ENCODE results near the gene ISM2. TPM values are rescaled to one million over a fixed set of nuclear protein-coding genes. Genes with fewer than 3 reads are reported as not detected.
"Not testable (repeated sequence)": the region's sequence is repeated elsewhere in the genome, so short reads cannot be mapped to it uniquely, and the experiment has no call there.

Gene ISM2
- total RNA-seq, result not detected

GRCh38 chr14:77498120-77498979 lies at the start of gene ISM2:
Gene ISM2 (minus strand): TSS chr14:77498816. CDS start chr14:77498793, 23 bp downstream.
- no peak for DNase-seq

GRCh38 chr14:77547512-77548180 lies 49.0 kb upstream of the ISM2 start:
- no peak for DNase-seq

DNA sequence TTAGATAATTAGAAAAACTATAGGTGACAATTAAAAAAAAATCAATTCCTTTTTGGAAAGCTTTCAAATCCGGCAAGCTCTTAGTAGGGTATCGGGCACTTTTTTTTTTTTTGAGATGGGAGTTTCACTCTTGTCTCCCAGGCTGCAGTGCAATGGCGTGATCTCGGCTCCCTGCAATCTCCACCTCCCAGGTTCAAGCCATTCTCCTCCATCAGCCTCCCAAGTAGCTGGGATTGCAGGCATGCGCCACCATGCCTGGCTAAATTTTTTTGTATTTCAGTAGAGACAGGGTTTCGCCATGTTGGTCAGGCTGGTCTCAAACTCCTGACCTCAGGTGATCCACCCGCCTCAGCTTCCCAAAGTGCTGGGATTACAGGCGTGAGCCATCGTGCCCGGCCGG lies 46.6 kb upstream of the ISM2 start:
- not testable (repeated sequence) for DNase-seq

- no peak for DNase-seq
Observed at GRCh38 chr14:77544571-77544970, 46.0 kb upstream of the ISM2 start.

DNA sequence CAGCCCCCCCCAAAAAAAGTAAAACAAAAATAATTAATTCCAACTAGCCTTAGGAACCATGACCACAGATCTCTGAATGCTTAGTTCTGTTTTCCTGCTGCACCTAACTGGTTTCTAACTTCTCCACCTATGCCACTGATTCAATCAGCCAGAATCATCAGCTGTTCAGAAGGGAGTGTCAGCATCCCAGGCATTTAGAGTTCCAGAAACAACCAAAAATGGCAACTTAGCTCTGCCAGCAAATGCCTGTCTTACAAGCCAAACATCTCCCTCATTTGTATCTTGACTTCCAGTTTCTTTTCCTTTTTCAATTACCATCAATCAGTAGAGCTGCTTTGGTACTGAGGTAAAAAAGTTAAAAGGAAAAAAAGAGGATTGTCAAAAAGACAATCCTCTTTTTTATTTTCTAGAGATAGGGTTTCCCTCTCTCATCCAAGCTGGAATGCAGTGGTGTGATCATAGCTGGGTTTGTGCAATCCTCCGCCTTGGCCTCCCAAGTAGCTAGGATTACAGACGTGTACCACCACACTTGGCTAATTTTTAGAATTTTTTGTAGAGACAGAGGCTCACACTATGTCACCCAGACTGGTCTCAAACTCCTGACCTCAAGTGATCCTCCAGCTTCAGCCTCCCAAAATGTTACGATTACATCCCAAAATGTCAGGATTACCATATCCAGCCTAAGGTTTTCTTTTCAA lies 45.2 kb upstream of the ISM2 start:
- no peak for DNase-seq

DNA sequence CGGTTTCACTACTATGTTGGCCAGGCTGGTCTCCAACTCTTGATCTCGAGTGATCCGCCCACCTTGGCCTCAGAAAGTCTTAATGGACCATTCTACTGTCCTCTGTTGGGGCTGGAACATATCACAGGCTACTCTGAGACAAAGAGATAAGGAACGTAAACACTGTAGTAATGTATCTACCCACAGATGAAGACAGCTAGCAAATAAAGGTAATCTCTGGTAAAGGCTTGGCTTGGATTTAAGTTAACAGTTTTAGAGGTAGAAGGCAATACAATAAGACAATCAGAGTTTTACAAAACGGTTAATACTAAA lies 44.6 kb upstream of the ISM2 start:
- DNase-seq, result no peak

DNA sequence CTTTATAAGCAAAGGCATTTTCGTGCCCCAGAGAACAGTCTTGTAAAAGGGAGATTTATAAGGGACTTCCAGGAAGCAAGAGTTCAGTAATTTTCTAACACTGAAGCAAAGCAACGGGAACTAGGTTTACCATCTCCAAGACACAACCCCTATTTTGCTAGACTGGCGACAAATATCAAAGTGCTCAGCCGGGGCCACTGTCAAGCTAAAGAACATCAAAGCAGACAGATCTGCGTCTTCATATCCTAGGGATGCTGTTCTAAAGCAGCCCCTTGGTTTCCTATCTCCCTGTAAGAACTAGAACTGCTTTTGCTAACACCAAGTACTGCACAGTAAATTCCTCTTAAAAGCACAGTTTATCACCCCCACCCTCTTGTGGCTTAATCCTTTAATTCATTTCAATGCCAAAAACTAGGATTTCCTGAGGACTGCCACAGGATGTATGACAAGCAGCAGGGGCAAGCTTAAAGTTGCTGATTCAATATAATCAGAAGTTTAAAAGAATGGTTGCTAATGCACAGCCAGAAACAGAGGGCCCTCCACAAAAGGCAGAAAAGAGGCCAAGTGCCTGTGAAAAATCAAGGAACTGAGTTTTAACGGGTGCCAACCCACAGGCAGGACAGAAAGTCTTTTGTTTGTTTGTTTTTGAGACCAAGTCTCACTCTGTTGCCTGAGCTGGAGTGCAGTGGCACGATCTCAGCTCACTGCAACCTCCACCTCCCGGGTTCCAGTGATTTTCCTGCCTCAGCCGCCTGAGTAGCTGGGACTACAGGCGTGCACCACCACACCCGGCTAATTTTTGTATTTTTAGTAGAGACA lies 44.0 kb upstream of the ISM2 start:
- peak; percentile 27 for DNase-seq

GRCh38 chr14:77541905-77542304 lies 43.3 kb upstream of the ISM2 start:
- no peak for DNase-seq

GRCh38 chr14:77536951-77537350 lies 38.3 kb upstream of the ISM2 start:
- not testable (repeated sequence) for DNase-seq

DNA sequence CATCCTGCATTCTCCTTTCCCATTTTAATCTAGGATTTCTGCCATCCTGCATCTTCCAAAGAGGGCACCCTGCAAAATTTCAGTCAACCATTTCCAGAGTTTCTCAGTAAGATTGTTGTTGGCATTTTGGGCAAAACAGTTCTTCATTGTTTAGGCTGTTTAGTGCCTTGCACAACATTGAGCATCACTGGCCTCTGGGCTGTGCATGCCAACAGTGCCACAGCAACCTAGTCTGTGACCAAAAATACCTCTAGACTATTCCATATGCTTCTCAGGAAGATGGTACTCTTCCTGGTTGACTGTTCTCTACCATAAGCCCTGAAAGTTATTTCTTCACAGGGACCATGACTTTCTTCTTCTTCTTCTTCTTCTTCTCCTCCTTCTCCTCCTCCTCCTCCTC lies 32.5 kb upstream of the ISM2 start:
- DNase-seq, result no peak

DNA sequence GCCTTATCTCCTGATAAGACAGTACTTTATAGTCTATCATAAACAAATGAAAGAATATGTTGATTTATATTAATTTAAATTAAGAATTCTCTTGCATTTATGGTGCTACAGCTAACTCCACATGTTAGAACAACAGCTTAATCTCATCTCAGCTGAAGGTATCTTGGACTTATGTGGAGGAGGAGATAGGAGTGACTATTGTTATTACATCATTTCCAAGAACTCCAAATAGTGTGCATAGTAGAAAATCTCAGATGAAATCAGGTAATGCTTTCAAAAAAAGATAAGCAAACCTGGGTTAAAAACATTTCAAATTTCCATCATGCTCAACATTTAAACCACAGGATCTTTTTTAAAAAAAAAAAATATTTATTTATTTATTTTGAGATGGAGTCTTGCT lies 31.3 kb upstream of the ISM2 start:
- no peak for DNase-seq

- no peak for DNase-seq
Observed at GRCh38 chr14:77529213-77529612, 30.6 kb upstream of the ISM2 start.

DNA sequence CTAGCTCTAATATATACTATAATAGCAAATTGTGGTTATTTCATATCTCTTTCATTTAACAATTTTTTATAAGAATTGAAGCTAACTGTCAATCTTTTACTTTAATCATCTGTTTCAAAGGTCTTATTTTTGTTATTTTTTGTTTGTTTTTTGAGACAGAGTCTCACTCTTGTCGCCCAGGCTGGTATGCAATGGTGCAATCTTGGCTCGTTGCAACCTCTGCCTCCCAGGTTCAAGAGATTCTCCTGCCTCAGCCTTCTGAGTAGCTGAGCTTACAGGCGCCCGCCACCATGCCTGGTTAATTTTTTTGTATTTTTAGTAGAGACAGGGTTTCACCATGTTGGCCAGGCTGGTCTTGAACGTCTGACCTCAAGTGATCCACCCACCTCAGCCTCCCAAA lies 30.1 kb upstream of the ISM2 start:
- not testable (repeated sequence) for DNase-seq

GRCh38 chr14:77526266-77526665 lies 27.6 kb upstream of the ISM2 start:
- no peak for DNase-seq

- DNase-seq, result no peak
Observed at GRCh38 chr14:77524536-77524935, 25.9 kb upstream of the ISM2 start.

- DNase-seq, result no peak
Observed at GRCh38 chr14:77523109-77523508, 24.5 kb upstream of the ISM2 start.

DNA sequence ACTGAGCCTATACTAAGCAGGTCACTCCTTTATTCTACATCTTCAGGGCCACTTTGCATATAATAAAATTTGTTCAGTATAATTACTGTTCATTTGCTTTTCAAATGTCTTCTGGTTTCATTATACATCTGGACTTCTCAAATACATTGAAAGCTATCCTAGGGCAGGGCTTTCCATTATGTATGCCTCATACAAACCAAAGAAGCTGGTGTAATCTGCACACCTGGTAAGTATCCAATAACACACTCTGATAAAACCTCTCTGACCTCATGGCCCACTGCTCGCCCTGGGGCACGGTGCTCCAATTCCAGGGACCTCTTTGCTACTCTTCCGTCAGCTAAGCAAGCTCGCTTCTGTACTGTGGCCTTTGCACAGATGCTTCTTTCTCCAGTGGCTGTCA lies 21.9 kb upstream of the ISM2 start:
- no peak for DNase-seq

GRCh38 chr14:77516126-77516525 lies 17.5 kb upstream of the ISM2 start:
- DNase-seq, result no peak

DNA sequence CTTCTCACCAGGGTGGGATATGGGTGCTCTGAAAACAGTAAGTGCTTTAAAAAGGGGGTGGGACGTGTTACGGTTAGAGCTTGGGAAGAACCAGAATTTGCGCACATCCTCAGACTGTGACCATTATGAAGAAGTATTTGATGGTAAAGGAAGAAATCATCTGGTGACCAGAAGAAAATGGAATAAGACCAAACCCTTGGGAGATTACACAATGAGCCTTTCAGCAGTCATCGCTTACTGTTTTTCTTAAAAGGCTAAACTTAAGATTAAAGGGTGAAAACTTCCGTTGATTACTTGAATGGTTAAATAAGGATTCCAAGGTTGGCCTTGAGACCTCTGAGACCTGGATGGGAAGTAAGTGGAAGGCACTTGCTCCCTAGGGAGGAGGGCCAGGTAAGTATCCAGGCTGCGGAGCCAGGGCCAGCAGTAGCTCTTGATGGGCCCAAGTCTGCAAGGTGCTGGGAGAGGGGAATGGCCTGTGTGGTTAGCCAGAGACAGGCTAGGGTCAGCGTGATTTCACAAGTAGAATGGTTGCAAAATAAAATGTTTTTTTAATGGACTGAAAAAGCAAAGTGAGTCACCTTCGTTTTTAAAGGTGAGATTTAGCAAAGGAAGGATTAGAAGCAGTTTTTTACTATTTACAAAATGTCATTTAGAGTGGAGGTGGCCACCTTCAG lies 13.0 kb upstream of the ISM2 start:
- no peak for DNase-seq

DNA sequence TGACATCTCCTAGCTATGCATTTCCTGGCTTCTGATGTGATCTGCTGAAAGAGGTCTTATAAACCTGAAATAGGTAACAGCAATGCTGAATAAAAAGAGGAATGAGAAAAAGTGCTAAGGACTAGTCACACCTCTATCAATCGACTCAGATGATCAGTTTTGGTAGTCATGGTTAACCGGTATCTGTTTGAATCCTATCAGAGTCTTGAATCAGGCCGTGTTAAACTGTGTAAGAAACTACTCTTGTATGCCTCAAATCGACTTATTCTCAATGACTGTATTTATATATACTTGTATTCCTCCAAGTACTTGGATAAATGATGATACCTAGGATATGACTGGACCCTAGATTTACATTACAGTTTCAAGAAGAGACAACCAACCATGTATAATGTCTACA lies 10.8 kb upstream of the ISM2 start:
- no peak for DNase-seq

GRCh38 chr14:77508876-77509275 lies 10.3 kb upstream of the ISM2 start:
- DNase-seq, result no peak

GRCh38 chr14:77508249-77508648 lies 9.6 kb upstream of the ISM2 start:
- no peak for DNase-seq
